Measurements from ENCODE around the gene AHRR.
"Not testable (repeated sequence)": the region's sequence is repeated elsewhere in the genome, so short reads cannot be mapped to it uniquely, and the experiment has no call there.

AHRR gene

DNA sequence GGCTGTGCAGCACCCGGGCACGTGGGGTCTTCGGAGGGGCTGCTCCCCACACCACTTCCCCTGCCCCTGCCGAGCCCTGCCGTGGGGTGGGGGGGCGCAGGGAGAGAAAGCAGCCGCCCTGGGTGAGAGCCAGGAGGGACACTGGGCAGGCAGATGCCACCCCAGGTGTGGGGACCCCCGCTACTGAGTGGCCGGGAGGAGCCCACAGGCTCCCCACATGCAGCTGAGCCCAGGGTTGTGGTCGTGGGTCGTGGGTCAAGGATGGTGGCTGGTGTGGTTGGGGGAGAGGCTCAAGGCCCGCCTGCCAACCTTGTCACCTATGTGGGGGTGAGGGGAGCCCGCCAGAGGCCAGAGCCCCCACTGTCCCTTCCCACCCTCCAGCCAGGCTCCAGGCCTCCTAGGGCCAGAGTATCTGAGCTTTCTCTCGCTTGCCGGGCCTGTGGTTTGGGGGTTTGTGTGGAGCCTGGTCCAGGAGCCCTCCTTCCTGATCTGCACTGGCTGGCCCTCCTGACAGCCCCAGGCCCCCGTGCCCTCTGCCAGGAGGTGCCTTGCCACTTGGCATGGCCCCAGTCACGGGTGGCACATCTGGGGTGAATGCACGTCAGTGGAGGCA lies 157.0 kb downstream of the AHRR start:
- DNase-seq, result no peak

DNA sequence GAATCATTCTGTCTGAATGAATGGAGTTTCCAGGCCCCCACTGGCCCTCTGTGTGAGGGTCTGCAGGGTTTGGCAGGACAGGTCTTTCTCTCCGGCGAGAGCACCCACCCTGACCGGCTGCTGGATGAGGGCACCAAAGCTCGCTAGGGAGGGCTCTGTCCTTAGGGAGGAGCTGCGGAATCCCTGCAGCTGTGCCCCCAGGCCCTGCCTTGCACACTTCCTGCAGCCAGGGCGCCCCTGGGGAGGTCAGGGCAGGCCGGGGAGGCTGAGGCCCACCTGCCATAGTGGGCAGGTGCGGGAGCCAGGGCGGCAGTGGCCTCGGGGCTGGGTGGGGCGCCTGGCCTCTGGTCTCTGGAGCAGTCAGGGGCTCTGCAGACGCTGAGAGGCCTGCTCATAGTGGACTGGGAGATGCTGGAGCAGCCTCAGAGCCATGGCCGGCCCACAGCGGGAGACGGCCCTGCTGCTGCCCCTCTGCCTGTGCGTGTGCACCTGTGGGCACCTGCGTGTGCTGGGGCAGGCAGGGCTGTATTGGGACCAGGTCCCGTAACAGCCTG lies 157.5 kb downstream of the AHRR start:
- DNase-seq, result no peak

DNA sequence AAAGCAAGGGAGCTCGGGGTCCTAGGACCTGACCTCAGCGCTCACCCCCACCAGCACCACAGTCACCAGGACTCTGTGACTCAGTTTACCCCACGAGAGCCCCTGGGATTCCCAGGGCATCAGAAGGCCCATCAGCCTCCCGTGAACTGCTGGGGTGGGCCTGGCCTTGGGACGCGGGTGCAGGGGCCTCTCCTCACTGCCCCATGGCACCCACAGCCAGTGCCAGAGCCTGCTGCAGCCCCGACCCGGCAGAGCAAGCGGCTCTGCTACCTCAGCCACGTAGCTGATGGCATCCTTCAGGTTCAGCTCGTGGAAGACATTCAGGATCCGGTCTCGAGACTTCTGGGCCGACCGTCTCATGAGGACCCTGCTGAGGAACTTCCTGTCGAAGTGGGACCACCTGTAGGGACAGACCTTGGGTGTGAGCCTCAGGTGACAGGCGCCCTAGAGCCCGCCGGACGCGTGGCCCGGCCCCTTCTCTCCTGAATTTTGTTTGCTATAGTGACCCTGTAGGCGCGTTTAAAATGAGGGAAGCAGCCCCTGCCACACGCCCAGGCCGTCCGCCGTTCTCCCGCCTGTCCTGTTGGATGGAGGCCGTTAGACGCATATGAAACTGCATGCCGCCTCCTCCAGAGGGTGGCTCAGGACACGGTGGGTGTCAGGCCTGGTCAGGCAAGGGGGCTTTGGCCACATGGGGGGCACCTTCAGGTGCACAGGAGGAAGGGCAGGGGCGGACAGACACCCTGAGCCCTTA lies 158.2 kb downstream of the AHRR start:
- no peak for DNase-seq

DNA sequence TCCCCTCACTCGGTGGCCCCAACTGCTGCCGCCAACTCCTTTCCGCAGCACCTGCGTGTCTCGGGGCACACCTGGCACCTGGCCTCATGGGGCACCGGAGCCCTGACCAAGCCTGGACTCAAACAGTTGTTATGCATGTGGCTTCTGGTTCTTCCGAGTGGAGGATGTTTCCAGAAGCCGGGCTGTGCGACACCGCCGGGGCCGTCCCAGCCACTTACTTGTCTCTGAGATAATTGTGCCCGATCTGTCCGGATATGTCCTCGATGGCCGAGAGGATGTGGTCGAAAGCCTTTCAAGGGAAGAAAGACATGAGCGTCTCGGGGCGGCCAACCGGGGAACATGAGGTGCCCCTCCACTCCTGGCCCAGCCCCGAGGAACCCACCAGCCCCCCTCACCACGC lies 159.8 kb downstream of the AHRR start:
- DNase-seq, result no peak

DNA sequence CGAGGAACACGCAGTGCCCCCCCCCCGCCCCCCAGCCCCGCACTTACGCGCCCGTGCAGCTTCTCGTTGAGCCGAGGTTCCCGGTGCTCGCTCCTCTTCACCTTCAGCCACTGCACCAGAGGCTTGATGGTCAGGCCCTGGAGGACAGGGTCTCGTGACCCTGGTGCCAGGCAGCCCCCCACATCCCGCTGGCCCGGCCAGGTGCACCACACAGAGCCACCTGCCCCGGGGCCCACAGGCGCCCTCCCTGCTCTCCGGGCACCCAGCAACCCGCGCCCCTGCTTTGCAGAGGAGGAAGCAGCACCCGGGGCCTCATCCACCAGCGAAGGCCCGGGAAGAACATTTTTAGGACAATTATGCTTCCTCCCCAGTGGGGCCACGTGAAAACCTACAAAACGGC lies 160.5 kb downstream of the AHRR start:
- no peak for DNase-seq

DNA sequence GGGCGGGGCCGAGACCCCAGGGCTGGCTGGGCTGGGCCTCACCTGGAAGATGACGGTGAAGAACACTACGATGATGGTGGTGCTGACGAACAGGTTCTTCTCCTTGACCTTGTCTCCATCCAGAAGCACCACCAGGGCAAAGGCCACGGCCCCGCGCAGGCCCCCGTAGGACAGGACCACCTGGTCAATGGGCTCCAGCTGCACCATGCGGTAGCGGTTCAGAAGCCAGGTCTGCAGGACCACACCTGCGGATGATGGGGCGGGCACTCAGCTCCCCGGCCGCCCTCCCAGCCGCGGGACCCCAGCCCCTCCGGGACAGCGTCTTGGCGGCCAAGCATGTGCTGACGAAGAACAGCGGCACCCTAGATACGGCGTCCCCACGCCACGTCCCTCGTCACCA lies 161.0 kb downstream of the AHRR start:
- no peak for DNase-seq

DNA sequence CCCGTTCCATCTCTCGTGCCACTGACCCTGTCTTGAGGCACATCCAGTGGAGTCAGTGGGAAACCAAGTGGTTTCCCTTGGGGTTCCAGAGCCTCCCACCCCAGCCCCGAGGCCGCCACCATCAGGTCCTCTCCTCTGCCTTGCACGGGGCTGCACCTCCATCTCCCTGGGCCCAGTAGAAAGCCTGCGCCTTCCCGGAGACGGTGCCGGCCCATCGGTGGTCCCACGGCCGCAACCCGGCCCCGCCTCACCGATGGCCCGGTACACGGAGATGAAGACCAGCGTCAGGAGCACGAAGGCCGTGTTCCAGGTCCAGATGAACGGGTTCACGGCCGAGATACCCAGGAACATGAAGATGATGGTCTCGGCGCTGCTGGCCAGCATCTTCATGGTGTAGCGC lies 161.5 kb downstream of the AHRR start:
- DNase-seq, result no peak

DNA sequence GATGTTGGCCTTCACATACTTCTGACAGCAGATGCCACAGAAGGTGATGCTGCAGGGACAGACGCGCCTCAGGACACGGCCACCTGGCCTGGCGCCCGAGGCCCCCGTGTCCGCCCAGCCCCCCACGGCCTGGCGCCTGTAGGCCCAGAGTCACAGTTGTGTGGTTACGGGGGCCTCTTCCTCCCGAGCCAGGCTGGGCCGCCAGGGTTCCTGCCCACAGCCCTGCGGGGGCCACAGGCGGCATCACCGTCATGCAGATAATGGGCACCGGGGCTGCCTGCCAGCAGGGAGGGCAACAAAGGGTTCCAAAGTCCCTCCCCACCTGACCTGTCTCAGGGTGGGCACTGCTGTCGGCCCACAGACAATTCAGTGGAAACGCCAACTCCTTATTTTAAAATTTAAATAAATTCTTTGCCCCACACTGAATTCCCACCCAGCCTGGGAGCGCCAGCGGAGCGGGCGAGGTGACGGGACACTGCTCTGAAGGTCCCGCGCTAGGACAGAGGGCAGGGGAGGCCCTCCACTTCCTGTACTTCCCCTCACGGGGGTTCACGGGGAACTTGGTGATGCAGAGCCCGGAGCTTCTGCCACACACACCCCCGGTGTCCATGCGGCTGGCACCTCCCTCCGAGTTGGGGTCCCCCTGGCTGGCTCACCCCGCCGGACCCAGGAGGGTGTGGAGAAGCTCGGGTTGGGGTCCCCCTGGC lies 162.1 kb downstream of the AHRR start:
- DNase-seq, result no peak

DNA sequence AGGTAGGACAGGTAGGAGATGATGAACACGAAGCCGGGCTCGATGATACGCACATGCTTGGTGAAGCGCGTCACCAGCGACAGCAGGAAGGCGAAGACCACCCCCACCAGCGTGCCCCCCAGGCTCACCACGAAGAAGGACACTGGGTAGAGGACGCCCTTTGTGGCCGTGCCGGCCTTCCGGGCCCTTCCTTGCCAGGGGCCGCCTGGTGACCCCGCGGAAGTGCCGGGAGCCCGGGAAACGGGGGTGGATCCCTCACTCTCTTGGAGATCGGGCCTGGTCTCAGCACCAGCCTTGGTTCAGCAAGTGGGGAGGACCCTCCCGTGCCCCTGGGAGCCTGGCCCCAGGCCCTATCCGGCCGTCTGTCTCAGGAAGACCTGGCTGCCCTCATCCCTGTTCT lies 163.0 kb downstream of the AHRR start:
- DNase-seq, result no peak

DNA sequence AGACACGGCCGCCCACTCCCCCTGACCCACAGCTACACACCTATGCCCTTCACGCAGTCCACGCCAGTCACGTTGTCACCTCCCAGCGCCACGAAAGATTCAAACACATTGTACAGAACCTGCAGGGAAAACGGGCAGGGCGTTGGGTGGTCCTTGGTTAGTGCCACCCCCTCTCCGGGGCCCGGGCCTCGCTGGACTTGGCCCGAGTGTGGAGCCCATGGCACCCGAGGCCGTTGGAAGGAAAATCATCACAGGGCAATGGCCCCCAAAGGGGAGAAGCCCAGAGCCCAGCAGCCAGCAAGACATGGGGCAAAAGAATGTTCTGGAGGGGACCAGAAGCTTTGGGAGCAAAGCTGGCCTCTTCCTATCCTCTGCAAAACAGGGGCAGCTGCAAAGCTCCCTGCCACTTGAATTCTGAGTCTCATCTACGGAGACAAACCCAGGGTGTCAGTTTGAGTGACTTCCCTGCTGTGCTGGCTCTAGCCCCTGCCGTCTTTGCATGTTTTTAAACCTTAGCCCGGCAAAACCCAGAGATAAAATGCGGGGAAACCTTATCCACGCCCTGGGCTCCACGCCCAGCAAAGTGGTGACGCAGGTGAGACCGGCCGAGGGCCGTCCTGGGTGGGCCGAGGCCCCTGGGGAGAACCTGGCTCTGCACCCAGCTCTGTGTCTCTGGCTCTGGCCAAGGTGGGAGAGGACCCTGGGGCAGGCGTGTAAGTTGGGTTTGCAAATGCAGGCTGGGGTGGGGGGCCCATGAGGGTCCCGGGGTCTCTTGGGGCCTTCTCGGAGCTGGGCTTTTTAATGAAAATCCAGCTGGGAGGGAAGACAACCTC lies 163.8 kb downstream of the AHRR start:
- DNase-seq, result no peak

DNA sequence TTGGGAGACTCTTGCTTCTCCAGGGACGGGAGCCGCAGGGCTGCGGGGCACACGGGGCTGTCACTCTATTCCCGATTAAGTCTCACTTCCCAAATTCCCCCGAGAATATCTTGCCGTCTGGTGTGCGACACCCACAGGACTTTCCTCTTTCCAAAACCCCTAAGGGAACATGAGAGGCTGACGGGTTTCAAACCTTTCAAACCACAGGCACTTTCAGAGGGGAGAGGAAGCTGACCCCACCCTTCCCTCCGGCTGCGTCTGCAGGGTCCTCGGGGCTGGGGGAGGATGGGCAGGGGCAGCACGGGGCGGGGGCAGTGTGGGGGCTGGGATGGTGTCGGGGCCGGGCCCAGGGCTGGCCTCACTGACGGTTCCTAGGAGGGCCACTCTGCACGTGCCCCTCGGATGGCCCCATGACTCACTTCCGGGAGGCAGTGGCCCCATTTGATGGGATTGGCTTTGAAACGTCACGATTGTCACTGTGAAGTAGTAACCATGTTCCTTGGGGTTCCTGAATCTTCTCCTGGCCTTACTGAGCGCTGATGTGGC lies 164.5 kb downstream of the AHRR start:
- no peak for DNase-seq

DNA sequence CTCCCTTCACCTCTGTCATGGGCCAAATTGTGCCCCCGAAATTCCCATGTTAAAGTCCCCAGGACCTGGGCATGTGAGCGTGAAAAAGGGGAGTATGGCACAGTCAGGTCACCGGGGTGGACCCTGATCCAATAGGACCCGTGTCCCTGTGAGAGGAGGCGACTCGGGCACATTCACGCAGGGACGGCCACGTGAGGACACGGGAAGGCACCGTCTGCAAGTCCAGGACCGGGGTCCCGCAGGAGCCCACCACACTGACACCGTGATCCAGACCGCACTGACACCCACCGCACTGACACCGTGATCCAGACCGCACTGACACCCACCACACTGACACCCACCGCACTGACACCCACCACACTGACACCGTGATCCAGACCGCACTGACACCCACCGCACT lies 165.1 kb downstream of the AHRR start:
- not testable (repeated sequence) for DNase-seq

All from activated CD8-positive, alpha-beta memory T cell treated with anti-CD3 and anti-CD28 coated beads for 24 hours (primary cell).